ENCODE data around the gene PCGF3.
A peak's percentile ranks its signal among the peaks of the same experiment; 100 is the strongest.

The PCGF3 gene

GRCh38 chr4:738781-739280 is 33.2 kb downstream of the PCGF3 start:
- Mint-ChIP-seq H3K27ac (no peak overlapping the region), H3K9me3 (peaks cover 3% of the 10 kb centered on the region), H3K36me3 (ENCODE audit: low read depth) (peaks cover 67% of the 10 kb centered on the region), H3K4me1 (peaks cover 12% of the 10 kb centered on the region), H3K4me3 (no peak overlapping the region), H3K27me3 (ENCODE audit: low read depth, poor library complexity) (peaks cover 7% of the 10 kb centered on the region)
- no peak for TF ChIP-seq CTCF (IDR thresholded peaks at IDR 0.05)
- DNase-seq, result no peak

GRCh38 chr4:739569-739968 is 33.9 kb downstream of the PCGF3 start:
- Mint-ChIP-seq H3K36me3 (ENCODE audit: low read depth) (peaks cover 67% of the 10 kb centered on the region), H3K9me3 (peaks cover 10% of the 10 kb centered on the region), H3K4me1 (peaks cover 17% of the 10 kb centered on the region), H3K27ac (no peak overlapping the region), H3K27me3 (ENCODE audit: low read depth, poor library complexity) (peaks cover 7% of the 10 kb centered on the region), H3K4me3 (no peak overlapping the region)
- DNase-seq, result no peak
- TF ChIP-seq CTCF (IDR thresholded peaks at IDR 0.05), result no peak

- peaks cover 17% of the 10 kb centered on the region for H3K4me1 Mint-ChIP-seq
Measured at GRCh38 chr4:740011-740410, 34.4 kb downstream of the PCGF3 start.

GRCh38 chr4:740656-741282 is 35.1 kb downstream of the PCGF3 start:
- H3K27me3 Mint-ChIP-seq (ENCODE audit: low read depth, poor library complexity), result peaks cover 7% of the 10 kb centered on the region
- TF ChIP-seq CTCF (IDR thresholded peaks at IDR 0.05), result no peak
- DNase-seq, result no peak
- H3K4me3 Mint-ChIP-seq, result no peak overlapping the region
- peaks cover 10% of the 10 kb centered on the region for H3K9me3 Mint-ChIP-seq
- peak overlapping the region; percentile 66 for H3K27ac Mint-ChIP-seq
- H3K4me1 Mint-ChIP-seq, result peaks cover 17% of the 10 kb centered on the region
- H3K36me3 Mint-ChIP-seq (ENCODE audit: low read depth), result peaks cover 56% of the 10 kb centered on the region

More at GRCh38 chr4:740011-740410, 34.4 kb downstream of the PCGF3 start:
- Mint-ChIP-seq H3K27me3 (ENCODE audit: low read depth, poor library complexity) (peaks cover 7% of the 10 kb centered on the region), H3K27ac (no peak overlapping the region), H3K36me3 (ENCODE audit: low read depth) (peaks cover 64% of the 10 kb centered on the region), H3K4me3 (no peak overlapping the region), H3K9me3 (peaks cover 10% of the 10 kb centered on the region)
- DNase-seq, result no peak
- no peak for TF ChIP-seq CTCF (IDR thresholded peaks at IDR 0.05)

GRCh38 chr4:742096-742741 is 36.6 kb downstream of the PCGF3 start:
- no peak overlapping the region for H3K4me3 Mint-ChIP-seq
- peaks cover 10% of the 10 kb centered on the region for H3K9me3 Mint-ChIP-seq
- peaks cover 17% of the 10 kb centered on the region for H3K4me1 Mint-ChIP-seq
- H3K36me3 Mint-ChIP-seq (ENCODE audit: low read depth), result peaks cover 55% of the 10 kb centered on the region
- DNase-seq, result no peak
- no peak for TF ChIP-seq CTCF (IDR thresholded peaks at IDR 0.05)
- H3K27ac Mint-ChIP-seq, result peak overlapping the region; percentile 72
- H3K27me3 Mint-ChIP-seq (ENCODE audit: low read depth, poor library complexity), result peaks cover 7% of the 10 kb centered on the region

Data from nephron progenitor cell (in vitro differentiated cells).